Measurements from ENCODE around the gene TNRC6C.

DNA sequence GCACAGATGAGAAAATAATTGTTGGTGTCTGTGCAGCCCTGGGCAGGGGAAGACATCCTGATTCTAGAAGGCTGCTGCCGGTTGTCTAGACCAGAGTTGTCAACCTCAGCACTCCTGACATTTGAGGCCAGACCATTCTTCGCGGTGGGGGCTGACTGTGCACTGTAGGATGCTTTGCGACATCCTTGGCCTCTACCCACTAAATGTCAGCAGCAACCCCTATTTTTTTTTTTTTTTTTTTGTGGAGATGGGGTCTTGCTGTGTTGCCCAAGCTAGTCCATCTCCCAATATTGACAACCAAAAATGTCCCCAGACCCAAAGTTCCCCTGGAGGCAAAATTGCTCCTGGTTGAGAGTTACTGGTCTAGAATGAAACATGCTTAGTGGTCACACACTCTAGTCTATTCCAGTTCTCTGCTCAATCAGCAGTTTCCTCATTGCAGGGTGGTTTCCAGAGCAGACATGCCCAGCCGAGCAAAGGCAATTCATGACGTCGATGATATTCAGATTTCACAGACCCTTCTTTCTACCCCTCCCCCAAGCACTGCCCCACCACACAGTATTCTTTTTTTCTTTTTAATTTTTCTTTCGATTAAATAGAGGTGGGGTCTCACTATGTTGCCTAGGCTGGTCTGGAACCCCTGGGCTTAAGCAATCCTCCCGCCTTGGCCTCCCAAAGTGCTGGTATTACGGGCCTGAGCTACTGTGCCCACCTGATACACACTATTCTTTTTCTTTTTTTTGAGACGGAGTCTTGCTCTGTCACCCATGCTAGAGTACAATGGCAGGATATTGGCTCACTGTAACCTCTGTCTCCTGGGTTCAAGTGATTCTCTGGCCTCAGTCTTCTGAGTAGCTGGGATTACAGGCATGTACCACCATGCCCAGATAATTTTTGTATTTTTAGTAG, 196.7 kb downstream of the TNRC6C start:
- TF ChIP-seq, protein P1, sequence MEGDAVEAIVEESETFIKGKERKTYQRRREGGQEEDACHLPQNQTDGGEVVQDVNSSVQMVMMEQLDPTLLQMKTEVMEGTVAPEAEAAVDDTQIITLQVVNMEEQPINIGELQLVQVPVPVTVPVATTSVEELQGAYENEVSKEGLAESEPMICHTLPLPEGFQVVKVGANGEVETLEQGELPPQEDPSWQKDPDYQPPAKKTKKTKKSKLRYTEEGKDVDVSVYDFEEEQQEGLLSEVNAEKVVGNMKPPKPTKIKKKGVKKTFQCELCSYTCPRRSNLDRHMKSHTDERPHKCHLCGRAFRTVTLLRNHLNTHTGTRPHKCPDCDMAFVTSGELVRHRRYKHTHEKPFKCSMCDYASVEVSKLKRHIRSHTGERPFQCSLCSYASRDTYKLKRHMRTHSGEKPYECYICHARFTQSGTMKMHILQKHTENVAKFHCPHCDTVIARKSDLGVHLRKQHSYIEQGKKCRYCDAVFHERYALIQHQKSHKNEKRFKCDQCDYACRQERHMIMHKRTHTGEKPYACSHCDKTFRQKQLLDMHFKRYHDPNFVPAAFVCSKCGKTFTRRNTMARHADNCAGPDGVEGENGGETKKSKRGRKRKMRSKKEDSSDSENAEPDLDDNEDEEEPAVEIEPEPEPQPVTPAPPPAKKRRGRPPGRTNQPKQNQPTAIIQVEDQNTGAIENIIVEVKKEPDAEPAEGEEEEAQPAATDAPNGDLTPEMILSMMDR (IDR thresholded peaks at IDR 0.05; ENCODE audit: borderline replicate concordance, extremely low read depth, low read length, poor library complexity, severe bottlenecking): no peak
- no peak for TF ChIP-seq EZH2 (IDR thresholded peaks at IDR 0.05; ENCODE audit: borderline replicate concordance, low read depth, low read length, severe bottlenecking)
